HG02798 (cell line): Measurements from ENCODE around the gene P2RY13.

Experiments used
- ATAC-seq: cut with Tn5 transposase; IDR thresholded peaks from one replicate; pipeline ENCODE4 v1.9.1; 2021; ENCODE audit warnings: mild to moderate bottlenecking; ENCODE audit not compliant: unreplicated experiment, poor library complexity

The P2RY13 gene

GRCh38 chr3:151300539-151300938 is 28.8 kb downstream of the P2RY13 start:
- no peak for ATAC-seq

GRCh38 chr3:151299006-151299405 is 30.3 kb downstream of the P2RY13 start:
- ATAC-seq = no peak

DNA sequence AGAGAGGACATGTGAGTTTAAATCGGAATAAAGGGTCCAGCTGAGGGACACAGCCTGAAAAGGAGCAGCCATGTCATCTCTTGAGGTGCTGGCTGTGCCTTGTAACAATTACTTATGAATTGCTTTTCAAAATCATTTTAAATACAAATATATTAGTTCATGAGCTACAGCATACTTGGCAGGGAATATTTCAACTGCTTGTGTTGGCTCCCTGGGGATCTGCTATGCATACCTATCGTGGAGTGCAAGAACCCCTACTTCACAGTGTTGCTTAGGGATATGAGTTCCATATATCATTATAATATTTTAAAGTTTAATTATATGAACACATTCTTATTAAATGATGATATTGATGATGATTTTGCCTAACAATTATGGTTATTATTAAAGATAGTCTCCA is 31.9 kb downstream of the P2RY13 start:
- ATAC-seq = no peak

DNA sequence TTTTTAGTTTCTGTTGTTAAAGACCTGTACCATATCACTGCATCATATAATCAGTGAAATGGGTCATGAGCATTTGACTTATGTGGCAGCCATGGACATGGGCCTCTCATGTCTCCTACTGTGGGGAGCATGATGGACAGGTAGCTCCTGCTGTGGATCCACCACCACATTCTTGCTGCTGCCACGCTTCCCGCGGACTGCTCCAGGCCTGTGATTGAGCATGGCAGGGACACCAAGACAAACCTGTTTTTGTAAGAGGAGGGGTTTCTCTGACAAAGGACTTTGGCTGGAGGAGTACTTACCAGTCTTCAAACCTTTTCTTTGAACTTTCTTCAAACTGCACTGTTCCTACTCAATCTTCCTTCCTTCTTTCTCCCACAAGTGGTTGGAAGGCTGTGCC is 33.1 kb downstream of the P2RY13 start:
- ATAC-seq = no peak

DNA sequence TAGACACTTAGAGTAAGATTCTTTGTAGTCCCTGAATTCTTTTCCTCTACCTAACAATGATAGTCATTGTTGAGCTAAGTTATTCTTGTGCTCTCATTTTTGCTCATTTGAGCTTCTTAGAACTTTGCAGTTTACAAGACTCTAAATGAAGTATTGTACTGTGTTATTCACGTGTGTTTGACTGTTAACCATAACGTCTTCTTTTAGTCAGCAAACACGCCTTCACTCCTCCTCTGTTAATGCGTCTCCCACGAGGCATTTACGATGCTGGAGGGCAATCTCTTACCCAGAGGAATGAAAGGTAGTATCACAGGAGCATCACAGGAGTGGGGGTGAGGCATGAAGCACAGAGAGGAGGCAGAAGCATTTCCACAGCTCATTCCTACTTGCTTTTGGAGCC is 36.2 kb downstream of the P2RY13 start:
- ATAC-seq = no peak

DNA sequence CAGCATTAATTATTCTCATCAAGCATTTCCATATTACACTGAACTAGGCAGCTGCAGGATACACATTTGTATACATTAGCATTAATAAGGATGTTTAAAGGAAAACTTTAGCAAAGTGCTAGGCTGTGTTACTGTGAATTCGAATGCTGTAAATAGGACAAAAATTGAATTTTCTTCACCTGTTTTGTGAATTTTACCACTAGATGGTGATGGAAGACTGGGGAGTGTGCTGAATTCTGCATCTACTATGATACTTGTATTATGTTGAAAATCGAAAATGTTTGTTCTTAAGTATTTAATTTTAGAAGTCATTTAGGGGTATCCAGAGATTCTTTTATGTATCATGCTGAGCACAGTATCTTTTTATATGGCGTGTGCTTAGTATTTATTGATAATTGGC is 38.7 kb downstream of the P2RY13 start:
- ATAC-seq = no peak

DNA sequence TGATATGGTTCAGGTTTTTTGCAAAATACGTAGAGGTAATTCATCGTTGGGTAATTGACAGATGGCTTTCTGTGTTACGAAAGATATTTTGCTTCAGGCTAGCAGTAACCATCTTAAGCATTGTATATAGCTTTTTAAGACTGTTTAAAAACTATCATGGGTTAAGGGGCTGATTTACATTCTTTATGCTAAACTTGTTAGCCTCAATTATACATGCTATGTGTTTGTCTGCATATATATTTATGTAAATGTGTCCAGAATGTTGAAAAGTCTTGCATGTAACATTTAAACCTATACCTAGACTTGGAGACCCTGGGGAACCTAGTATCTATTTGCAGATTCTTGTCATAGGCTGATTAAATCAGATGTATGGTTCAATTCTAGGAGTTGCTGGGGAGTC is 39.9 kb downstream of the P2RY13 start:
- ATAC-seq = no peak

GRCh38 chr3:151285940-151286339 is 43.4 kb downstream of the P2RY13 start:
- ATAC-seq = no peak

GRCh38 chr3:151283907-151284461 is 45.4 kb downstream of the P2RY13 start:
- ATAC-seq = no peak

DNA sequence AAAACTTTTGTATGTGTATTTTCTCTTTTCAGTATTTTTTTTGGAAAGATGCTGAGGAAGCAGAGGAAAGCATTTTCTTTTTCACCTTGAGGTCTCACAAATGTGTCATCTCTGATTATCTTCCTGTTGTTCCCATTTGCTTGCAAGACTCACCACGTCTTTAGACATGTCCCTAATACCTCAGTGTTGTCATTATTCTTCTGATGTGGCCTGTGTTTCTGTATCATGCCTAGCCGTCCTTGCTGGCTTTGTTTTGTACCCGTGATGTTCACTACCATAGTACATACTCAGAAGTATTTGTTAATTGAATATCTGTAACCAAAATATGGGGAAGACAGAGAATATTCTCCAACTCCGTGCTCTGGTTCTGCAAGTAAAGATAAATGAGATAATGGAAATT is 46.0 kb downstream of the P2RY13 start:
- no peak for ATAC-seq

GRCh38 chr3:151282921-151283320 is 46.4 kb downstream of the P2RY13 start:
- ATAC-seq = peak; percentile 60

DNA sequence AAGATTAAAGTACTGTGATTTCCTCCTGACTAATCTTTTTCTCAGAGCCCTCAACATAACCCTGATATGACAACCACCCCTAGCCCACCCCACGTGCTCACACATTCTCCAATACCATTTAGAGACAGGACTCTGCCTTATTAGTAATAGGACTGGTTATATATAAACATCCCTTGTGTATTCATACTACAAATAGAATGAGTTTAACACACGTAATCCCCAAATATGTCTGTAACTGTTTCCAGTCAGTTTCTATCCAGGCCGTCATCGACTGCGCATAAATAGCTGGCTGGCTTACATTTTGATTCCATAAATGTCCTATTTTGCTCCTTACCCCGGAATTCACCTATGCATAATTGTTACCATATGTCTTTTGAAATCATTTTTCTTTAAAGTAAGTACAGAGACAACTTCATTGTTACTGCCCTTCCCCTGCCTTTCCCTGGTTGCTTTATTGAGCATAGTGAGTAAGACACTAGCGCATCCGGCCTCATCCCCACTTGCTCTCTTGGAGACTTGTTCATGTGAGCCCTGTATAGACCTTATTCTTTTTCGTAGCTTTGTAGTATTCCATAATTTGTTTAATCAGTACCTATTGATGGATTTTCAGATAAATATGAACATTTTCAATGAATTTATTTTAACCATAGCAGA is 47.6 kb downstream of the P2RY13 start:
- ATAC-seq = no peak

DNA sequence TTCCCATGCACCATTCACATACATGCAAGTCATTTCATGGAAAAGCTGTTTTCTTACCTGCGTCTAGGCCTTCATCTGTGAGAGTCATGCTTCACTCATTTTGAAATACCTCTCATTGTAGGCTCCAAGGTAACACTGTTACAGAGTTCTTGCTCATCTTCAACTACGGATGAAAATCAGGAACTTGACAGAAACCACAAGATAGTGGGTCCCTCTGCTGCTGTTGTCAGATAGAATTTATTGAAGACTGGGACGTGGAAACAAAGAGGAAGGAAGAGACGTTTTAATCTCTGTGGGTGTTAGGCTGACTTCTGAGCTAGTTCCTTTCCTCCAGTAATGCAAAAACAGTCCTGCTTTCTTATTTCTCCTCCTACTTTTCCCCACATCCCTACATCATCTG is 51.1 kb downstream of the P2RY13 start, which contains the start of gene P2RY14:
TSS of gene P2RY14 (minus strand) at position 313 of the 400 bp plus-strand sequence. CDS start 64,226 bp downstream, outside the sequence.
- no peak for ATAC-seq

DNA sequence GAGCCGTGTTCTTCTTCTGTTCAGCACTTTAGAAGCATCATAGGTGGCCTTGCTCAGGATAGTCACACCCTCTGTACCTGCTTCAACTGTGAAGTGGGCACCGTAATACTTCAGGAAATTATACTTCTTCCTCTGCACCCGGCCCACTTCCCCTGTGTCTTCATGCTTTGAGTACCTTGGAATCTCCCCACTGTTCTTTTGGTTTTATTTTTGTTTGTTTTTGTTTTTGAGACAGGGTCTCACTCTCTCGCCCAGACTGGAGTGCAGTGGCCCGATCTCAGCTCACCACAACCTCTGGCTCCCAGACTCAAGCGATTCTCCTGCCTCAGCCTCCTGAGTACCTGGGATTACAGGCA is 52.7 kb downstream of the P2RY13 start:
- peak; percentile 56 for ATAC-seq
